ENCODE measurements around the gene TOX2.

The TOX2 gene

GRCh38 chr20:43938932-43939761, 24.5 kb downstream of the TOX2 start:
- H3K9ac ChIP-seq: no peak overlapping the region

GRCh38 chr20:43939762-43940121, 25.1 kb downstream of the TOX2 start:
- Histone ChIP-seq H3K27ac (no peak overlapping the region), H3K9me3 (no peaks in the 10 kb centered on the region), H3K4me3 (no peak overlapping the region), H3K4me2 (peak overlapping the region; percentile 79), H3K4me1 (peaks cover 74% of the 10 kb centered on the region), H3K9ac (no peak overlapping the region), H3K27me3 (no peaks in the 10 kb centered on the region), H4K20me1 (peaks cover 19% of the 10 kb centered on the region; the same call in 1 of the 2 replicates), H3K36me3 (no peaks in the 10 kb centered on the region)
- TF ChIP-seq Cebpa-rat (IDR thresholded peaks at IDR 0.05): no peak

More at GRCh38 chr20:43938932-43939761, 24.5 kb downstream of the TOX2 start:
- Histone ChIP-seq H3K36me3 (no peaks in the 10 kb centered on the region), H3K4me1 (peaks cover 70% of the 10 kb centered on the region), H3K27ac (no peak overlapping the region), H3K4me3 (no peak overlapping the region), H3K9me3 (no peaks in the 10 kb centered on the region), H3K27me3 (no peaks in the 10 kb centered on the region), H4K20me1 (peaks cover 19% of the 10 kb centered on the region; the same call in 1 of the 2 replicates), H3K4me2 (peak overlapping the region; percentile 79)
- peak; percentile 62 for TF ChIP-seq Cebpa-rat (IDR thresholded peaks at IDR 0.05)

- no peak for TF ChIP-seq Cebpa-rat (IDR thresholded peaks at IDR 0.05)
- Histone ChIP-seq H3K27me3 (no peaks in the 10 kb centered on the region), H3K27ac (no peak overlapping the region), H3K9ac (no peak overlapping the region), H3K36me3 (no peaks in the 10 kb centered on the region), H3K9me3 (no peaks in the 10 kb centered on the region), H3K4me1 (peaks cover 83% of the 10 kb centered on the region), H3K4me2 (peak overlapping the region; percentile 79), H4K20me1 (peaks cover 19% of the 10 kb centered on the region; the same call in 1 of the 2 replicates), H3K4me3 (no peak overlapping the region)
These were observed 26.0 kb downstream of the TOX2 start for GRCh38 chr20:43940518-43941225.

- Histone ChIP-seq H3K9ac (no peak overlapping the region), H3K4me1 (peaks cover 92% of the 10 kb centered on the region), H3K9me3 (no peaks in the 10 kb centered on the region), H3K4me2 (peak overlapping the region; percentile 79), H3K27me3 (no peaks in the 10 kb centered on the region), H3K4me3 (no peak overlapping the region), H4K20me1 (peaks cover 19% of the 10 kb centered on the region; the same call in 1 of the 2 replicates), H3K27ac (no peak overlapping the region), H3K36me3 (no peaks in the 10 kb centered on the region)
- TF ChIP-seq Cebpa-rat (IDR thresholded peaks at IDR 0.05): no peak
These were observed 27.0 kb downstream of the TOX2 start for GRCh38 chr20:43941476-43942200.

- Histone ChIP-seq H3K4me1 (peaks cover 92% of the 10 kb centered on the region), H3K27me3 (no peaks in the 10 kb centered on the region), H3K4me2 (peak overlapping the region; percentile 79), H4K20me1 (peaks cover 19% of the 10 kb centered on the region; the same call in 1 of the 2 replicates), H3K36me3 (no peaks in the 10 kb centered on the region), H3K27ac (0 out of 2 replicates have a peak overlapping the region, but pooled peaks have one; percentile 18), H3K9me3 (no peaks in the 10 kb centered on the region), H3K4me3 (no peak overlapping the region), H3K9ac (no peak overlapping the region)
- TF ChIP-seq Cebpa-rat (IDR thresholded peaks at IDR 0.05): no peak
These were observed 27.5 kb downstream of the TOX2 start for GRCh38 chr20:43942201-43942590.

GRCh38 chr20:43942667-43943285, 28.1 kb downstream of the TOX2 start:
- Histone ChIP-seq H3K27me3 (peaks cover 3% of the 10 kb centered on the region; the same call in 1 of the 2 replicates), H3K4me2 (peak overlapping the region; percentile 79), H3K36me3 (no peaks in the 10 kb centered on the region), H3K4me1 (peaks cover 92% of the 10 kb centered on the region), H4K20me1 (peaks cover 15% of the 10 kb centered on the region; the same call in 1 of the 2 replicates), H3K4me3 (no peak overlapping the region), H3K27ac (0 out of 2 replicates have a peak overlapping the region, but pooled peaks have one; percentile 24), H3K9ac (no peak overlapping the region), H3K9me3 (no peaks in the 10 kb centered on the region)
- no peak for TF ChIP-seq Cebpa-rat (IDR thresholded peaks at IDR 0.05)

GRCh38 chr20:43943725-43944124, 29.1 kb downstream of the TOX2 start:
- H4K20me1 ChIP-seq: peaks cover 8% of the 10 kb centered on the region; the same call in 1 of the 2 replicates
- no peak for TF ChIP-seq Cebpa-rat (IDR thresholded peaks at IDR 0.05)
- no peak overlapping the region for H3K4me3 ChIP-seq
- H3K4me2 ChIP-seq: no peak overlapping the region
- peaks cover 92% of the 10 kb centered on the region for H3K4me1 ChIP-seq
- no peak overlapping the region for H3K9ac ChIP-seq
- H3K27me3 ChIP-seq: peaks cover 12% of the 10 kb centered on the region
- no peaks in the 10 kb centered on the region for H3K36me3 ChIP-seq
- H3K9me3 ChIP-seq: no peaks in the 10 kb centered on the region
- H3K27ac ChIP-seq: no peak overlapping the region

- Histone ChIP-seq H3K4me1 (peaks cover 92% of the 10 kb centered on the region), H4K20me1 (peaks cover 8% of the 10 kb centered on the region; the same call in 1 of the 2 replicates), H3K9ac (no peak overlapping the region), H3K36me3 (no peaks in the 10 kb centered on the region), H3K27me3 (peaks cover 17% of the 10 kb centered on the region), H3K9me3 (no peaks in the 10 kb centered on the region), H3K27ac (no peak overlapping the region), H3K4me2 (peak overlapping the region; percentile 90), H3K4me3 (no peak overlapping the region)
- TF ChIP-seq Cebpa-rat (IDR thresholded peaks at IDR 0.05): no peak
These were observed 30.1 kb downstream of the TOX2 start for GRCh38 chr20:43944653-43945235.

Measured in BLaER1 (cell line).